GM18499 (cell line): ENCODE data around the gene NEK9.

Experiments
- ATAC-seq: cut with Tn5 transposase; IDR thresholded peaks from one replicate; pipeline ENCODE4 v1.9.1; 2021; ENCODE audit warnings: moderate number of reproducible peaks; ENCODE audit not compliant: insufficient read depth, unreplicated experiment

The NEK9 gene

GRCh38 chr14:75044322-75044721, 82.5 kb downstream of the NEK9 start:
- no peak for ATAC-seq

- ATAC-seq = no peak
Observed at GRCh38 chr14:75042035-75042434, 84.8 kb downstream of the NEK9 start.

- no peak for ATAC-seq
Observed at GRCh38 chr14:75041613-75042012, 85.2 kb downstream of the NEK9 start.

GRCh38 chr14:75040959-75041358, 85.9 kb downstream of the NEK9 start:
- ATAC-seq = no peak

- no peak for ATAC-seq
Observed at GRCh38 chr14:75040507-75040906, 86.3 kb downstream of the NEK9 start.

GRCh38 chr14:75032939-75033338, 93.9 kb downstream of the NEK9 start:
- ATAC-seq = no peak

- no peak for ATAC-seq
Observed at GRCh38 chr14:75030147-75030546, 96.7 kb downstream of the NEK9 start.
